ENCODE data around the gene CASK.

Gene CASK

DNA sequence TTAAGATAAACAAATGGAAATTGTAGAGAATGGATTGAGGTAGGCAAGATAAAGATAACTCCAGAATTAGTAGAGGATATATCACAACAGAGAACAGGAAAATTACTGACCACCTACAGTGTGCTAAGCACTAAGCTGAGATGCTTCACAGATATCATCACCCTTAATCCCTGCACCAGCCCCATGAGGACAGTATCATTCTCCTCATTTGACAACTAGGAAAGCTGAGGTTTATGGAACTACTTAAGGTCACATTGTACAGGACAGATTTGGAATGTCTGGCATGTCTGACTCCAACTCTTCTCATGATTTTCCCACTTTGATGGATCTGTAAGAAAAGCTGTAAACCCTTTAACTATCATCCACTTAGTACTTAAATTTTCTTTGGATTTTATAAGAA lies 95.5 kb downstream of the CASK start:
- no peak for DNase-seq

DNA sequence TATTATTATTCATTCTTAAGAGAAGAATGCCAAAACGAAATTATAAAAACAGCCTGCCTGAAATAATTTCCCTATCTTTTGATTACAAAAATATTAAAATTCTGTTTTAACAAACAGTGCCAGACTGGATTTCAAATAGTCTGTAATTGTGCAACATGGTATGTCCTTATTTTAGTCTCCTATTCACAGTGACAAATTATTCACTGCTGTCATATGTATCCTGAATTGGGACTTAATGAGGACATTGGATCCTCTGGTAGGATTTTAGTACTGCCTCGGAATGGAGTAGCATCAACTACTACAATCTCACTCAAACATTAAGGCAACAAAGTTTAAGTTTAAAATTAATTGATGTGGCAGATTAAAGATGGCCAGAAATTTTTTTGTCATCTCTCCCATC lies 97.6 kb downstream of the CASK start:
- DNase-seq = no peak

DNA sequence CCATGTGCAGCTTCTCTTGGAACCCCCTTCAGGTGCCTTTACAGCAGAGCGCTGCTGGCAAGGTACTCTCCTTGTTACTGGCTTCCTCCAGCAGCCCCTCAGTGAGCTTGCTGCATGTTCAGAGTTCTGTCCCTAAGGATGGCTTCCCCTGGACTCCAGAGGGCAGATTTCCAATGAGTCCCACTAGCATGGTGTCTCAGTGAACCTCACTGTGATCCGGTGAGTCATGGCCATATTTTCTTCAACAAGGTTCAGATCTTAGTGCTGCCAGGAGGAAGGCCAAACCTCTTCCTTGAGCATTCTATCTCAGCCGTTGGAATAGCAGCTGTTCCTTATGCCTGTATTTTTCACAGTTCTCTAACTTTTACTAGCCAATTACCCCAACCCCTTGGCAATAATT lies 98.8 kb downstream of the CASK start:
- DNase-seq = no peak

DNA sequence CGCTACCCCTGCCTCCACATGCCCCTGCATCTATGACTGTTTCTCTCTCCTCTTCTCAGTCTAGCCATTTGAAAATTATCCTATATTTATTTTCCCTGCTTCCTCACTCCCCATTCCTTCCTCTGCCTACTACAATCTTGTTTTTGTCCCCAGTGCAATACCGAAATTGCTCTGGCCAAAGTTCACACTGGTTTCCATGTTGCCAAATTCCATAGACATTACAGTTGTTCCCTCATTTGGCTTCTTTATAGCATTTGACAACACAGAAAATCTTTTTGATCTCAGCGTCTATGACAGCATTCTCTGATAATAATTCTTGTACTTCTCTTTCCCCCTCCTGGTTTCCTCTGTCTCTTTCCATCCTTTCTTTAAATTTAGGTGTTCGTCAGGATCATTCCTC lies 100.0 kb downstream of the CASK start:
- DNase-seq = no peak

DNA sequence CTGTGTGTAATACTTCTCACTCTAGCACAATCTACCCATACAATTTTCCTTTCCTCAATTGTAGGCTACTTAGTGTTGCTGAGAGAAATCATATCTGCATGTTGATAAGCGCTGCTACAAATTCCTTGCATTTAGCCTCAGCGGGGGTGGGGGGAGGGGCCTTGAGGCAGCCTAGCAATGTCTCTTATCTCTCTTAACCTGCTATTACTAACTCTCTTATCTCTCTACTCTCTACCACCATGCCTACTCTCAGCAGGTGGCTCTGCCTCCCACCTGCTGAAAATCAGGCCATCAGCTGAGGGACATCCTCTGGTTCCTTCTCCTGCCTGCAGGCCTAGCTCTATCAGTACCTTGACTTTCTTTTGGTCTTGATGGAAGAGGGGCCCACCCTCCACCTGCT lies 100.5 kb downstream of the CASK start:
- peak; percentile 5 for DNase-seq

DNA sequence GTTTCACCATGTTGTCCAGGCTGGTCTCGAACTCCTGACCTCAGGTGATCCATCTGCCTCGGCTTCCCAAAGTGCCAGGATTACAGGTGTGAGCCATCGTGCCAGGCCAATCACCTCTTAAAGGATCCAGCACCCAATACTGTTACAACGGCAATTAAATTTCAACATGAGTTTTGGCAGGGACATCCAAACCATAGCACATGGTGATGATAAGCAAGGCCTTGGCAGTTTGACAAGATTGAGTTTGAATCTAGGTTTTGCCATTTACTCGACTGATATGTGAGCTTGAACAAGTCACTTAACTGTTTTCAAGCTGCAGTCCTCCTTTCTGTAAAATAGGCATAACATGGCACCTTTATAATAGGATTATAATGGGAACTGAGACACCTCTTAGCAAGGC lies 115.3 kb downstream of the CASK start:
- DNase-seq = peak; percentile 10

DNA sequence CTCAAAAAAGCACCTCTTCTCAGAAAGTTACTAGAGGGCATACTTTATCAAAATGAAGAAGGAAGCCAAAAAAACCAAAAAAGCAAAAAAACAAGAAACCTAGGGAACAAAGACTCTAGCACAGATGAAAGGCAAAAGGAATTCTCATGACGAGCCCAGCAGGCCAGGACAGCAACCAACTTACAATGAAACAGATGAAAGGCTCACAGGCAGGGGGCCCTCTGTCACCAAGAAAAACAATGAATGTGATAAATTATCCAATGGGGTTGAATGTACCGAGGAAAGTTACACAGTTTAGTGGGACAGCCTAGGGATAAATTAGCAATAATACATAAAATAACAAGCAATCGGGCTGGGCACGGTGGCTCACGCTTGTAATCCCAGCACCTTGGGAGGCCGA lies 120.4 kb downstream of the CASK start:
- peak; percentile 16 for DNase-seq

DNA sequence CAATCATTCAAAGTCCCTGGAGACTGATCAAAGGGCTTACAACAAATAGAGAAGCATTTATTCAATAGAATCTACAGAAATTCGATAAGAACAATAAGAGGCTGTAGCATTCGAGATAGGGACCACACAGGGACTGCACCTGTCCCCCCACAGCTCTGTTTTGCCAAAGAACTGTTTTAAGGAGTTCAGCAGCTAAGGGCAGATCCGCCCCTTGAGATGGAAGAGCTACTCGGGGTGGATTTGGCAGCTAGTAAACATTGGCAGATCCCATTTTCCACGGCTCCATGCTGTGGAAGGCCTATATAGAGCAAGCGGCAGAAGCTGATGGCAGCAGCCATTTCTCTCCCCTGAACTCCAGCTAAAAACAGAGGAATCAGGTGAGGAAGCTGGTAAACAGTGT lies 123.7 kb downstream of the CASK start:
- no peak for DNase-seq

DNA sequence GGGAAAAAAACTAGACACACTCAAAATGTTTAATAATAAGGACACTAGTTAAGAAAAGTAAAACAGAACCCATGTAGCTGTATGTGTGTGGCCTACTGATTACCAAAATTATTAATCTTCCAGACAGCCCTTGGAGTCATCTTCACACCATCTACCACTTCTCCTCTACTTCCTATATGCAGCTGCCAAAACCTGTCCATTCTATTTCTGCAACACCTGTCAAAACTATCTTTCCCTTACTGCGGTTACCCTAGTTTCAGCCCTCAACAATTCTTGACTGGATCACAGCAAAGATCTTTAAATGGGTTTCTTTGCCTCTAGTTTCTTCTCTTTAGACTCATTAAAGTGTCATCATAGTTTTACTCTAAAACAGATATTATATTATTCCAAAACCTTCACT lies 126.8 kb downstream of the CASK start:
- no peak for DNase-seq

DNA sequence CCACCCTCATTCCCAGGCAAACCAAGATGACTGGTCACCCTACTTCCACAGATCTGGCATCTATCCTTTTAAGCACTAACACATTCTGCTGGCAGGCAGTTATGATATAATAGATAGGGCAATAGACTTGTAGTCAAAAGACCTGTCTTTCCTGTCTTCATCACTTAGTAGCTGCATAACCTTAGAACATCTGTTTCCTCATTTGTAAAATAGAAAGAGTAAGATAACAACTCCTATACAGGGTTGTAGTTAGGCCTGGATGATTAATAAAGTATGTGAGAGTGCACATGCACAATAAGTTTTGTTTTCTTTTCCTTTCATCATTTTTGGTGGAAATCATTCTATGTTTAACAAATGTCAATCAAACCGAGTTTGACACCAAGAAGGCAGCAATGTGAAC lies 127.3 kb downstream of the CASK start:
- DNase-seq = no peak

DNA sequence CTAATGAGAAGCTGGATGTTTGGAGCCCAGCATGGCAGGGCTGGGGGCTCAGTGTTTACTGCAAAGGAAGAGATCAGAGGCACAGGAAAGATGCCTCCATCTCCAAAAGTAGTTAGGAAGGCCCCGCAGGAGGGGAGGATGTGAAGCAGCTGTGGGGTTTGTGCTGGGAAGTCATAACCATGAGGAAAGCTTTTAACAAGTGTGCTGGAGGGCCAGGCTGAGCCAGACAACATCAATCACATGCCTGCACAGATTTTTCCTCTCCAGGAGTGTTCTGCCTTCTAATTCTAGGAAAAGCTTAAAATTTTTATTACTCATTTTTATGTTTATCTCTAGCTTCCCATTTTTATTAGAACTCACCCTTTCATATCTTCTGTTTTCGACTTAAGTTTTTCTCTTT lies 134.0 kb downstream of the CASK start:
- DNase-seq = no peak

DNA sequence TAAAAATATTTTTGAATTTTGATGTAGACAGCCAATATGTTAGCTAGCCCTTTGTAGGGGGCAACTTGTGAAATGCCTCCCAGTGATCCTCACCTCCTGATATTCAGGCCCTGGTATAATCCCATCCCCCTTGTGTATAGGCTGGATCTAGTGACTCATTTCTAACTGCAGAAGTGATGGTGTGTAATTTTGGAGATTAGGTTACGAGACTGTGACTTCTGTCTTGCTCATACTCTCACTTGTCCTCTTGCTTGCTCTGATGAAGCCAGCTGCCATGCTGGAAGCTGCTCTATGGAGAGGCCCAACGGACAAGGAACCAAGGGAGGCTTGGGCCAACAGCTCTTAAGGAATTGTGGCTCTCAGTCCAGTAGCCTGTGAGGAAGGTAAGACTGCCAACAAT lies 137.7 kb downstream of the CASK start:
- DNase-seq = no peak

DNA sequence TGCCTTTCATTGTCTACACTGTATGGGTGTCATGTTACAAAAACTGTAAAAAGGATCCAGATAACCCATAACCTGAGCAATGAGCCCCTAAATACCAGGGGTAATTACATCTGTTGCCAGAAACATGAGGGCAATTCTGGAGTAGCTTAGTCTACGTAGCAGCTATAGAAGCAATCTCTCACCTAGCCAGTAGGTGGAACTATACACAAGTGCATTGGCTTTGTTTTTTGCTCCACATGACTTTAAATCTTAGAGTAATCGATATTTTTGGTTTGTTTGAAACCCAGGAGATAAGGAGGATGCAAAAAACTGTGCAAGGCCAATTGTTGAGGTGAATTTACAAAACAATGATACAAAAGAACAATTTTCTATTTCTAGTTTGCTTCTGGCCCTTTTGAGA lies 141.9 kb downstream of the CASK start:
- DNase-seq = peak; percentile 55

DNA sequence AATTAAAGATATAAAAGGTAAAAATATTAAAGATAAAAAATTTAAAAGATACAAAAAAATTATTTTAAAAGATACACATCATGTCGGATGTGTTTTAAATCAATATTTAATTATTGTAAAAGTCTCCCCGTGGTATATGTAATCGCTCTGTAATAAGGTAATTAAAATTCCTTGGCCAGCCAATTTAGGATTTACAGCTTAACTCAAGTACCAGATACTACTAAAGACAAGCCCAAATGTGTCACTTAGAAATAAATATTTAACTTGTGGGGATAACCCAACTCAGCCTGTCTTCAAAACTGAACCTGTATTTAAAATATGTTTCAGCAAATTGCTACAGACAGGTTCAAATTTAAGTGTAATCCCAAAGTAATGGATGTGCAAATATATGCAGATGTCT lies 143.4 kb downstream of the CASK start:
- DNase-seq = no peak

DNA sequence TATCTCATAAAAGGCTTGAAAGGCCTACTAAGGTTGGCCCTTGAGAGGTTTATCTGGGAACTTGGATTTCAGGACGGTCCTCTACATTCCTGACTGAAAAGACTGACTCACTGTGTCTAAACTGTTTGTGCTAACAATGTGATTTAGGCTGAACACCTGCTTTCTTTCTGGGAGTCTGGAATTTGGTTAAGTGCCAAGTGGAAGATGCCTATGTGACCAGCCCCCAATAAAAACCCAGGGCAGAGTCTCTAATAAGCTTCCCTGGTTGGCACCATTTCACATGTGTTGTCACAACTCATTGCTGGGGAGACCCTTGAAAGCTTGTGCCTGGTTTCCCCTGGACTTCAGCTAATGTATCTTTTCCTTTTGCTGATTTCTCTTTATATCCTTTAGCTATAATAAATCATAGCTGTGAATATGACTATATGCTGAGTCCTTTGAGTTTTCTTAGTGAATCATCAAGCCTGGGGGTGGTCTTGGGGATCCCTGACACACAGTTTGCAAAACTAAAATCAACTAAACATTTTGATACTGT lies 144.3 kb downstream of the CASK start:
- no peak for DNase-seq

DNA sequence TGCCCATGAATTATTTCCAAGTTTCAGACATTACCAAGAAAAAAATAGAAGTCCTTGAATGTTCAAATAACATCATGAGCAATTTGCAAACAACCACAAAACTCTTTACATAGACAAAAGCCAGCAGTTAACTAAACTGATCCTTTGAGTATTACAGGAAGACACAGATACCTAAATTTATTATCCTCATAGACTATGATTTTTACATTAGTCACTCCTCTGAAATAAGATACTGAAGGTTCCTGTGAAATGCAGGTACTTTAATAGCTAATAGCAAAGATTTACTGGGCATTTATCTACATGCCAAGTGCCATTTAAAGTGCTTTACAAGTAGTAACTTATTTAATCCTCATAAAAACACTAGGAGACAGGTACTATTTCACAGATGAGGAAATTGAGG lies 161.7 kb downstream of the CASK start:
- DNase-seq = no peak

DNA sequence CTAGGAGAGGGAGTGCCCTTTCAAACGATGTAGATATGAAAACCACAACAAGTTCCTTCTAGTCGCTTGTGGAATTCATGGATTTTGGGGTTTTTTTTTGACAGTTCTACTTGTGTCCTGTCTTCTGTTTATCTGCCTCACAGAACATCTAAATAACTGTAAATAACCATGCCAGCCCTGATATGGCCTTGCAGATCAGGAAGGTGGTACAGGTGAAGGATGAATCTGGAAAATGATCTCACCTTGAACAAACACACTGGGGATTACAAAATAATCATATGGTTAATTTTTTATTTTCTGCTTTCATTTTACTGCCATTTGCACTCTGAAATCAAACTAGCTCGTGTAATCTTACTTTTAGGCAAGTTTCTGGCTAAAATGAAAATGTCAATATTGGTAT lies 162.2 kb downstream of the CASK start:
- DNase-seq = no peak

DNA sequence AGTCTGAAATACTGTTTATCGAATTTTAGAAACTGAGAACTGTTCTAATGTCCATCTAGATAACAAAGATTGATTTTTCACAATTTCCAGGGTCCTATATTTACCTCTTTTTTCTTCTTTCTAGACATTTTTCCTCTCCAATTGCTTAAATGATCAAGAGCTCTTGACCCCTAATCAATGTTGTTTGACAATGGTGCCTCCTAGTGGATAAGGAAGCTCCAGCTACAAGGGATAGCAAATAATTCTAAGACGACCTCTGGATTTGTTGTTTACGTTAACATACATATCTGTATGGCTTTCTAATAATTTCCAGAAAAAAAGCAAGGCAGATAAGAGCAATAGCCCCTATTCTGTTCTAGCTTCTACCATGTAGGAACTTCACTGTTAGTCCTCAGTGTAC lies 163.5 kb downstream of the CASK start:
- DNase-seq = peak; percentile 60

DNA sequence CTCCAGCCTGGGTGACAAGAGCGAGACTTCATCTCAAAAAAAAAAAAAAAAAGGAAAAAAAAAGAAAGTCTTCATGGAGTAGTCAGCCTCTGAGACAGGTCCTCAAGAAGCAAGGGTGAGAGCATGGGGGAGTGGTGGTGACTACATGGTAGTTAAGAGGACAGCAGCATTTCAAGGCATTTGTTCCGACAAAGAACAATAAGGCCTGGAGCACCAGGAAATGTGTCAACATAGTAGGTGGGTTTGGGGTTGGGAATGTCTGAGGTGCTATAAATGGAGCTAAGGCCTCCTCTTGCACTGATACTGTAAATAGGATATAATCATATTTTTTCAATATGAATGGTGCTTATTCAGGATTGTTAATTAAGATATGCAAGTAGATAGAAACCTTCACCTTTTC lies 165.0 kb downstream of the CASK start:
- DNase-seq = no peak

DNA sequence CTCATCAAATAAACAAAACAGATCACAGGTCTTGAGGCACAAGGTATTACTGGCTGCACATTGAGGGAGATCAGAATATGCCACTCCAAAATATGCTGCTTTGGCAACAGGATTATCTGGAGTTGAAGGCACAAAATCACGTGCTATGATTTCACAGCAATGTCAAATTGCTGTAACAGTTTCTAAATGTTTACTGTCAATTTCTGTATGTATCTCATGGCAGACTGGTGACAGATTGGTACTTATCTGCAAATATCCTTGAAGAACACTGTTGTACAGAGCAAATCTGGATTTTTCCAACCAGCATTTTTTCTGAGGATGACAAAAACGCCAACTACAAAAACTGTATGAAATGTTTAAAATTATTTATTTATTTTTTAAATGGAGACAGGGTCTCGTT lies 172.6 kb downstream of the CASK start:
- DNase-seq = no peak

DNA sequence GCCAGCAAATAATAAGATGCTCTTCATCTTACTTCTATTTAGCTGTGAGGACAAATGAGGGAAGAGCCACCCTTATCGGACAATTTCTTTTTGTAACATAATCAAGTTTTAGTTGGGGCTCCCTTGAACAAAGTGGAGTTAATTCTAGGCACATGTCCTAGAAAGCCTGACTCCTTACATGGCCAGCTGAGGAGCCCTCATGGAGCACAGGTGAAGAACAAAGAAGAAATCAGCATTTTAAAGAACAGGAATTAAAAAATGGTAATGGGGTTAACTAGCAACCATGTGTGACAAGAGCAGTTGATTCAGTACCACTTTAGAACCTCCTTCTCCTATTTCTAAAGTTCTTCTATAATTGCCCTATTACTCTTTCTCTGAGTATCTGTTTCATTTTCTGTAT lies 183.5 kb downstream of the CASK start:
- DNase-seq = no peak

DNA sequence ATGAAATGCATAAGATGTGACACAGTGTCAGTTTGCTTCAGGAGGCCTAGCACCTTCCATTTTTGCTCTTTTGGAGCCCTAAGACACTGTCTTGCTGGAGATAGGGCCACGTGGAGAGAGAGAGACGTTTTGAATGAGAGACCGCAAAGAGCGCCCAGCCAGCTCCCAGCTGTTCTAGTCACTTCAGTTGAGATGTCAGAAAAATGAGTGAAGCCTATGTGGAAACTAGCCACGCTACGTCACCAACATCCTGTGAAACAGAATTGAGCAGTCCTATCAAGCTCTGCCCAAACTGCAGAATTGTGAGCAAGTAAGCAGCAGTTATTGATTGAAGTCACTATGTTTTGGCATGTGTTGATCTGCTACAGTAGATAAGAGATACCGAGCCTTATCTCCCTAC lies 186.3 kb downstream of the CASK start:
- DNase-seq = no peak

DNA sequence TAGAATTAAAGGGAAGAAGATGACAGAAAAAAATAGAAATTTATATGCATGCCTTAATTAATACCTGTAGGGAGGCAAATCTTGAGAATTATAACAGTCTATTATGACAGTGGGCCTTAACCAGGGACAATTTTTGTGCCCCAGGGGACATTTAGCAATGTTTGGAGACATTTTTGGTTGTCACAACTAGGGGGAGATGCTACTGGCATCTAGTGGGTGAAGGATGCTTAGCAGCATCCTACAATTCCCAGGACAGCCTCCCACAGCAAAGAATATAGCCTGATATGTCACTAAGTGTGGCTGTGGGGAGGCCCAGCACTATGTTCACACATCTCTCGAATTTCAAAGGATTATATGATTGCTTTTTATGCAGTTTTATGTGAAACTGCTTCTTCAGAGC lies 188.8 kb downstream of the CASK start:
- DNase-seq = peak; percentile 46

DNA sequence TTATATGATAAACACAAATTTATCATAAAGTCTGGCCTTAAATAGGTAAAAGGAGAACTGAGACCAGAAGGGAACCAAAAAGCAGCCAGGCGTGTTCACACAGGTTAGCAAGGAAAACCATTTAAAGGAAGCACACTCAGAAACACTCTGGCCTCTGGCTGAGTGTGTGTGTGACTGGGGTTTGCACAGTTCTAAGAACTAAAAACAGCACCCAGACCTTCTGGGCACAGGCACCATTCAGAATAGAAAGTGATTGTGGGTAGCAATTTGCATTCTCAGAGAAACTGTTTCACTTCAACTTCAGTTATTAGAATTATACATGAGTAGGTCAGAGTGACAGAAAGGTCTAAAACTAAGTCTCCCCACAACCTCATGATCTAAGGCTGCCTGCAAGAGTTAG lies 189.4 kb downstream of the CASK start:
- no peak for DNase-seq

DNA sequence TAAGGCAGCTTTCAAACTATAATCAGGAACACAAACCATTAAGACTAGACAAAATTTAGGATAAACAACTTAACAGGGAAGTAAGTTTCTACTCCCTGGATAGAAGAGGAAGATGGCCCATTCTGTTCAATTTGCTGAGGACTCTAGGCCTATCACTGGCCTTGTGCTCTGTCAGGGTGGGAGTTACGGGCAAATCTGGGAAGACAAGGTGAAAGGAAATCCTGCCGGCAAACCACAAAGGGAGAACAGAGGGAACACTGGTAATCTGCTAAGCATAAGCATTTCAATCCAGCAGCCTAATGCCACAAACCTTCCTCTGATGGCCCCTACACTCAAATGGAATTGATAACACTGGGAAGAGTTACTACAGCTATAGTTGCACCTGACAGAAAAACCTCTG lies 191.1 kb downstream of the CASK start:
- no peak for DNase-seq

DNA sequence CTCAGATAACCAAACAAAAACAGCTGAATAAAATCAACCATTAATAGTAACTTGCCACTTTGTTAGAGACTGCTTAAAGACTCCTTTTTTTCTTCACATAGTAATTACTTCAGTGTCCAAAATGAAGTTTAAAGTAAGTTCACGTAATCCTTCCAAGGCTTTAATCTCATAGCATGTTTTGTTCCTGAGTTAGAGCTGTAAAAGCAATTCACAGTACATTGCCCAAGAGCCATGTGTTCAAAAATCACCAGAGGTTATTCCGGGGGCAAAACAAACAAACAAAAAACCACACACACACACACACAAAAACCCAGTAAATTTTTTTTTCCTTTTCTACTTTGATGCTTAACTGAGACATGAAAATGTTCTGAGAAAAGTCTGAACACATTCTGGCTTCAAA lies 193.3 kb downstream of the CASK start:
- no peak for DNase-seq

Measured in OCI-M1 (cell line).